GM18507 (cell line): ENCODE measurements around the gene CHI3L1.

Source experiments
- DNase-seq: peaks from one replicate; pipeline ENCODE4 v3.0.0; 2011; ENCODE audit warnings: low read depth; ENCODE audit not compliant: insufficient read length; ENCODE audit errors: extremely low spot score
- FAIRE-seq: peaks from 2 replicates; lab custom pipeline; 2011; peaks lifted over from hg19 to GRCh38; lab: Jason Lieb, UNC

CHI3L1 gene

DNA sequence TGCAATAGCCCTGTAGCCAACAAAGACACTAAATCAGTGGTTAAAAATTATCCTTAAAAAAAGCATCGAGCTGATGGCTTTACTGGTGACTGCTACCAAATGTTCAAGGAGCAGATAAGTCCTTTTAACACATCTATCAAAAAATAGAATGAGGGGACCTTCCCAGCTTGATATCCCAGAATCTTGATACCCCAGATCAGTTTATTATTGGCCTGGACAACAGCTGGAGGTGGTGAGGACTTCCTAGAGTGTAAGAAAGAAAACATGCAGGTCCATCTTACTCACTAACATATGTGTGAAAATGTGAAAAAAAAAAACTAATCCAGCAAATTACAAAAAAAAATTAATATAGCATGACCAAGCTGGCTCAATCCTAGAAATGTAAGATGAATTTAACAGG lies 21.7 kb upstream of the CHI3L1 start:
- DNase-seq (no peak), FAIRE-seq (no peak)

DNA sequence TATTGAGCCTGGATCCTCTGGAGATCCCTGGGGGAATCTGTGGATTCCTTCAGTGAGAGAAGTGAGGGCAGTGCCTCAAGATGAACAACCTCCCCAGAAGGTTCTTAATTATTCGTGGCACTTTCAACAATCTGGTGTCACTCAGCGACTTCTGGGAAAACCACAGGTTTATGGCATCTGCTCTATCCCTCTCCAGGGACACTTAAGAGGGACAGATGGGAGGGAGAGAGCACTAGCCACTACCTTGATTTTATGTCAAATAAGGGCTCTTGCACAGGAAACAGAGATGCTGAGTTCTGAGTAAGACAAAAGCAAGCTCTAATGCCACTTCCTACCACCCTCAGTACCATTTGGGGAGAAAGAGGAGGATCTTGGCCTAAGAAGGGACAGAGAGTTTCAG lies 21.2 kb upstream of the CHI3L1 start:
- FAIRE-seq (no peak), DNase-seq (no peak)

DNA sequence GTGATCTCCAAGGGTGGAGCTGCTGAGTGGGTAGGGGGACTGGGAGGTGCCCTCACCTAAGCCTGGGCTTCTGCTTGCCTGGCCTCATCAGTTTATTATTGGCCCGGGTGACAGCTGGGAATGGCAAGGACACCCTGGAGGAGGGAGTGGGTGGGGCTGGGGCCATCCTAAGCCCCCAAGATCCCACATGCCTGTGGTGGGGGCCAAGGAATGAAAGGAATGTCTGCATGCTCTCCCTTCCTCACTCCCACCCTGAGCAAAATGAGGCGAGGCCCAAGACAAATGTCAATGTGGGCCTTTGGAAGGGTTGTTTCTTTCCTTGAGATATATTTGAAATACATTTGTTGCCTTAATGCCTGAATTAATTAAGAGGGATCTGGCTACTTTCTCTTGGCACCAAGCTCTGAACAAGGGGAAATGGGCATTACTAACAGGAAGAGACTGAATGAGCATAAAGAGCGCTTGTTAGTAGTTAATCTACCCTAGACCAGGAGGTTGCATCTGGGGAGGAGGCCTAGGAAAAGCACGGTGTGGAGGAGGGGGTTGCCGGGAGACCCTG lies 19.7 kb upstream of the CHI3L1 start:
- no peak for DNase-seq
- FAIRE-seq: no peak

DNA sequence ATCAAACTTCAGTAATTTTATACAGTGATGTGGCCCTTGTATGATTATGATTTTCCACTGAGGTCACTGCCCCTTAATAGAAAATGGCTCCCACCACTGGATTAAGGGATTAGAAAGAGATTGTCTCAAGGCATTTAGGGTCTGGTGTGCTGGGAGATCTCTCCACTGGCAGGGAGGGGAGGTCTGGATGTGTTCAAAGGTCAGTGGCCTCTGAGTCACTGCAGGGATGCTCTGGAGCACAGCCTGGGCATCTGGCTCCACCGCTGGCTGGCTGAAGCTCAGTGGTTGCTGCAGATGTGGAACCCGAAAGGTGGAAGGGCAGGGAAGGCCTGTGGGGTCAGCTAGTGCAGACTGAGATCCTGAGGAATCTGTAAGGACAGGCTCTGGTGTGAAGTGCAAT lies 18.3 kb upstream of the CHI3L1 start:
- DNase-seq (no peak), FAIRE-seq (no peak)

DNA sequence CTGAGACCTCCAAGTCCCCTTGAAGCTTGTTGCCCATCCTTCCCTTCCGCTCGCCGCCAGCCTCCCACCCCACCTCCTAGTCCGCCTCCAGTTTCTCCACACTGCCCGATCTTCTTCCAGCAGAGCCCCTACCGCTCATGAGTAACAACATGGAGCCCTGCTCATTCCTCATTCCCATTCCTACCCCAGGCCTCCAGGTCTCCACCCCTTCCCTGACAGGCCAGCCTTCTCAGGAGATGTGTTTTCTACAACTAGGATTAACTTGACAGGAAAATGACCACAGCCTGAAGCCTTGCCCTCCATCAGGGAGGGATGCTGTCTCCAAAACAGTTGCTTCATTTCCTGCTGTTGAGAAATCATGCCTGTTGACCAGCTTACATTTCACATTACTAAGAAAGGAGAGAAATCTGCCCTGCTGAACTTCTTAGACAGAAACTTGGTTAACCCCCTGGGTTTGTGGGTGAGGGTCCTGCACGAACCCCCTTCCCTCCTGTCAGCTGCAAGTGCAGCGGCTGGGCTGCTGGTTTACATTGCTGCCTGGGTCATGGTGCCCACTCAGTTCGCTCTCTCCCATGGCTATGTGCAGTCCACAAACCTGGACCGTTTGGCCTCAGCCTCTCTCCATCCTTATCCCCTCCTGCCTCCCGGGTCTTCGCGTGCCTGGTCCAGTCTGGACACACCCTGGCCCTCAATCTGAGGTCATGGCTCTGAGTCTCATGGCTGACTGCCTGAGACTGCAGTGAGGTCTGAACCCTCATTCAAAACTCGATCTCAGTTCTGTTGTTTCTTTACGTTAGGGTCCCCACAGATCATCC lies 16.1 kb upstream of the CHI3L1 start:
- no peak for FAIRE-seq

DNA sequence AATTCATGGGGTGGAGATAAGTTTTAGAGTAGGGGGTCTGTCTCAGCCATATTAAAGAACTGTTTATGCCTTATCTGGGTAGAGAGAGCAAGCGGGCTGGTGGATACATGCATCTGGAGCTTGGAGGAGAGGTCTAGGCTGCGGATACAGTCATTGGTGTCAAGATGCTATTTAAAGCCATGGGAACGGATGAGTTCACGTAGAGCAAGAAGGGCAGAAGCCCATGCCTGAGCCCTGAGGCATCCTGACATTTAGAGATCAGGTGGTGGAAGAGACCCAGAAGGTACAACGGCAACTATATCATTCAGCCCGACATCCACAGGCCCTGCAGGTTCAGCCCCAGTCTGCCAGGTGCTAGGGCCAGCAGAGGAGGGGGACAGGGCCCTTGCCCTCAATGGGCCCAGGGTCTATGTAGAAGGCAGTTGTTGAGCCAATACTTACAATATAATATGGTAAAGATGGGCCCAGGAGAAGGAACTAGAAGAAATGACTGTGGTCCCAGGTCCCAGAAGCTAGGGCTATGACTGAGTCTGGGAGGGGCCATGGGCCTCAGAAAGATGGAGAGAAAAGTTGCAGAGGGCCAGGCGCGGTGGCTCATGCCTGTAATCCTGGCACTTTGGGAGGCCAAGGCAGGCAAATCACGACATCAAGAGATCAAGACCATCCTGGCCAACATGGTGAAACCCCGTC lies 15.2 kb upstream of the CHI3L1 start:
- FAIRE-seq: no peak
- DNase-seq: no peak

More for the DNA sequence above, 16.1 kb upstream of the CHI3L1 start:
- DNase-seq: no peak

DNA sequence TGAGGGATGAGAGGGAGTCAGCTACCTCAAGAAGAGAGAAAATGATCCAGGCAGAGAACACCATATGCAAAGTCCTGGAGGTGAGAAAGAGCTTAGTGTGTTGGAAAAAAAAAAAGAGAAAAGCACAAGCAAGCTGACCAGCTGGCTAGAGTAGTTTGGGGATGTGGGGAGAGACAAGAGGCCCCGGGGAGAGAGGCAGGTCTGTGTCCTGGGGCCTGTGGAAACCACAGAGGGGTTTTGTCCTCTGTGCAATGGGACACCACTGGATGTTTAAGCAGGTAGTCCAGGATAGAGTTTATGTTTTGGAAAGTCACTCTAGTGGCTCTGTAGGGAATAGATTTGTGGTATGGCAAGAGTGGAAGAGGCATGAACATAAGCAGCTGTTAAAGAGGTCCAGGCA lies 14.4 kb upstream of the CHI3L1 start:
- DNase-seq: no peak
- FAIRE-seq: no peak

DNA sequence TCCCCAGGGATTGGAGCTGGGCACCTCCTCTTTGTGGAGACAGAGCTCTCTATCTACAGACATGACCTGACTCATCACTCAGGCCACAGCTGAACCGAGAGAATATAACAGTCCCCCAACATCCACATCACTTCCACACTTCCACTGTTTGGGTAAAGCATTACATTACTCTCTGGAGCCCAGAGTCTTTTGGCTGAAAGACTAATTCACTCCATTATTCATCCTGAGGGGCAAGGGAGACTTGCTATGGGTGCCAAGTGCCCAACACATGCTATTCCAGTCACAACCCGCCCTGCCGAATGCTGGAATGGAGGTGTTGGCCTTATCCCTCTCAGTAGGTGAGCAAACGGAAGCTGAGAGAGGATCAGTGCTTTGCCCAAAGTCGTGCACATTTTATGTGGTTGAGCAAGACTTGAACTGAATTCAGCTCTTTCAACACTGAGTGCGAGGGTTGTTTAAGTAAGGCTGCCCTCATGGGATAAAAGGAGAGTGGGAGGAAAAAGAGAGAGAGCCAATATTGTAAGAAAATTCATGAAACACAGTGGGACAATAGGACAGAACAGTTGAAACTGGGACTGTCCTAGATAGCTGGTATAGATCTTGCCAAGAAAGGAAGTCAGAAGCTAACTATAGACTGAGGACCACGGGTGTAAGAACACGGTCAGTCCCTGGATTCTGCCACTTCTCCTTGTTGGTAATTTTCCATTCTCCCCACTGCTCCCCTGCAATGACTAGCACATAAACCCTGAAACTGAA lies 13.5 kb upstream of the CHI3L1 start:
- DNase-seq (no peak), FAIRE-seq (no peak)

DNA sequence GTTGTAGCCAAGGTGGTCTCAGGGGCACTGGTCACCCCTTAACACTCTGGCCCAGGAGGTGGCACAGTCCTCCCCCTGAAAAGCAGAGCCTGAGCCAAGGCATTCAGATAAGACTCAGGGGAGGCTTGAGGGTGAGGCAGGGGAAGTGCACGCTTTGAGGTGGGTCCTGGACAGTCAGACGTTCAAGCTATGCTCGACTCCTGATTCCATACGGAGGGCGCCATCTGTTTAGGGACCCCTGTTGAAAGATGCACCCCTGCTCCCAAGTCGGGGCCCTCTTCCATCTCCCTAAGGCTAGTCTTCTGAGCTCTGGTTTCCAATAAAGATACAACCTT lies 12.9 kb upstream of the CHI3L1 start:
- FAIRE-seq (no peak), DNase-seq (no peak)

DNA sequence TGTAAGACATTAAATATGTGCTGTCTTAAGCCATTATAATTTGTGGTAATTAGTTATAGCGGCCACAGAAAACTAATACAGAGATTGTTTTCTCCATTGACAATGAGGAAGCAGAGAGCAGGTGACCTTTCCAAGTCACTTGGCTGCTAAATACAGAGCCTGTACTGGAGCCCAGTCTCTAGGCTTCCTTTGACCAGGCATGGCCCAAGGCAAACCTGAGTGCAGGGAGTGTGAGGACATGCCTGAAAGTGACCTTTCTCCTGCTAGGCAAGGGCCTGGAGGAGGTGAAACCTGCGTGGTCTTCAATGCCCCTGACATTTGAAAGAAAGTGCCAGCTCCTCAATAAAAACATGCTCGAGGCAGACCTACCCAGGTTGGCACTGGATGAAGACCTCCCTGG lies 12.5 kb upstream of the CHI3L1 start:
- no peak for FAIRE-seq
- DNase-seq: no peak

DNA sequence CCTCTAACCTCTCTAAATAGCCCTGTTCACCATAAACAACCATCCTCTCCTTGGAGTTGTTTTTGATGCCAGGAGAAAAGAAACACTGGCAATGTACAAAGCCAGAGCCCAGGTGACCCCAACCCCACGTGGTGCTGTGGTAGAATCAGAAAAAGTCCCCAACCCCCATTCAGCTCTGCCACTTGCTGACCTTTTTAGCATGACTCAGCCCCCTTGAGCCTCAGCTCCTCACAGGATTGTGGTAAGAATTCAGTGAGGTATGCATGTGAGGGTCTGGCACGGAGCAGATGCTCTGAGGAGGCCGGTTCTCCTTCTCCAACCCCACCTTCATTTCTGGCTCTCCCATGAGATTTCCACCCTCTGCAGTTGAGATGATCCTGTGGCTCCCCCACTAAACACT lies 11.1 kb upstream of the CHI3L1 start:
- FAIRE-seq (no peak), DNase-seq (no peak)

DNA sequence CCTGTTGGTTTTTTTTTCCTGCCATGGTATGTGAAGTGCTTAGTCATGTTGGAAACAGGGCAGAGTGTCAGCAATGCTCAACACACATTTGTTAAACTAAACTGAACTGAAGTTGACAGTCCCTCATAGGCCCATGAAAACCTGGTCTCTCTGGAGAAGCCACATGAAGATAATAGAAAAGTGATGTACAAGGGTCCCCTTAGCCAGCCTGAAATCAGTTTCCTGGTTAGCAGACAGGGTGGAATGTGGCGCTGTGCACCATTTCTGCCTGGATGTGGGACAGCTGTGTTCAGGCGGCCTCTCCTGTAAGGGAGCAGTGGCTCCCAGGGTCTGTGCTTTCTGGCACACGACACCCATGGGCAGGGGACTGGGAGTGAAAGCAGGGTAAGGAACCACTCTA lies 9.9 kb upstream of the CHI3L1 start:
- no peak for DNase-seq
- no peak for FAIRE-seq

DNA sequence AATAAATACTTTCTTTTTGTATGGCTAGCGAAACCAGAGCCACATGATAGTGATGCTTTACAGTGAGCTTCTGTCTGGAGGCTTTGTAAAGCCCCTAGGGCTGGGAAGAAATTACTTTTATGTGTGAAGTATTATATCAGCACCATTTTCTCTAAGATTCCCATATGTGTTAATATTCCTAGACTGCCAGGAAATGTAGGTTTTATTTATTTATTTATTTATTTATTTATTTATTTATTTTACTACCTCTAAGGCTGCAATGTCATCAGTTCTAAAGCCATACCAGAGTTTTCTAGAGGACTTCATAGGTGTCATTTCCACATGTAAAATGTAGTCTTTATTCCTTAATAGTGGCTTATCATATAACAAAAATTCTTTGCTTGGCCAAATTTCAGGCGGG lies 4.4 kb upstream of the CHI3L1 start:
- no peak for DNase-seq
- no peak for FAIRE-seq

DNA sequence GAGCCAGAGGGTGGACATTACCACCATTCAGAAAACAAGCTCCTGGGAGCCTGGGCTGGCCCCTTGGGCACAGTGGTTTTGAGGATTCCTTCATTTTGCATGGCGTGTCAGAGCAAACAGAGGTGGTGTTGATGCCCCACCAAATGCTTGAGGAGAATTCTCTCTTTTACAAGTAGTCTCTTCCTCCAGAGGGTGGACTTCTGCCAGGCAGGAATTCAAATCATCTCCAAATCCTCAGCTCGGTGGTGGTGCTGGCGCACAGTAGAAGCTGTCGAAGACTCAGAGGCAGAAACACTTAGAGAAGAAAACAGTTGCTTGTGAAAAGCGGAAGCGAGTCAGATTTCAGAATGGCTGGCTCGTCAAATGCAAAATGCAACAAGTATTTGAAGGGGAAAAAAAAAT lies 3.4 kb upstream of the CHI3L1 start:
- no peak for DNase-seq
- no peak for FAIRE-seq

DNA sequence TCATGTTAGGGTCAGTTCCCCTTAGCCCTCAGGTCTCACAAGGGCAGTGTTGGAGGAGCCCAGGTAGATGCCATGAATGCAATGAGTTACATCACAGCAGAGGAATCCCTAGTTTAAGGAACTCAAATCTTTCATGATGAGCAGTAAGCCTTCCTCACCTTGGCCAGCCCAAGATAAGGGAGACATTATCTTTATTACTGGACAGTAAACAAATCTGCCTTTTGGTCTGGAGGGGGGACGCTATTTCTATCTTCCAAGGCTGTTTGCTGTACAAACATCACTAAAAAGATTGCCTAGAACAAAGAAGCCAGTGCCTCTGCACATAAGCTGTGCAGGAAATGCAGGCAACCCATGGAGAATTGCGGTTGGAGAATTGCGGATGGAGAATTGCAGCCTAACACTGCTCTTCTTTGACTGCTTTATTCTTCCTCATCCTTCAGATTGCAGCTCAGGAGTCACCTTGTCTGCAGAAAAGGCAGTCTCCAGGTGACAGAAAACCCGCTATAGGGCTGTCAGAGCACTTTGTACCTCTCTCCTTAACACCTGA lies 2.3 kb upstream of the CHI3L1 start:
- DNase-seq (no peak), FAIRE-seq (no peak)

DNA sequence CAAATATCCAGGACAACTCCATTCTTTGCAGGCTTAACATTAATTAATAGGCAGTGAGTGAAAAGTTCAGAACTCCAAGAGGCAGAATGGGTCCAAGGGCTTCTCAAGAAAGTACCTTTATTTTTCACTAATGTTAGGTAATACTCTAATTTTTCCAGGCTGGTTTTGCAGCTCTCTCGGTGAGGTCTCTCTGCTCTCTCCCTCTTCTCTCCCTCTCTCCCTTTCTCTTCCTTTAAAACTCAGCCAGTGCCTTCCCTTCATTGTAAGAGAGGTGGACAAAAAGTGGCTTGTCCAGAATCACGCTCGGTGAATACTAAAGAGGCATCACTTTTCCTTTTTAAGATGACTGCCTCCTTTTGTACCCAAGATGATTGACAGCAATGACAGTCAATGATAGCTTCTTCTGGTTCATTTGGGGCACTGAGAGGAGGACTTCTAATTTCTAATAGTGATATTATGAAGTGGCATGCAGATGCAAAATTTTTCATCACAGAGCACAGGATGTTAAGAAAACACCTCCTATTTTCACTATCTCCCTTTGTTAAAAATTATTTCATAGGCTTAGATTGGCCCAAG lies 1.3 kb upstream of the CHI3L1 start:
- no peak for FAIRE-seq
- DNase-seq: no peak

DNA sequence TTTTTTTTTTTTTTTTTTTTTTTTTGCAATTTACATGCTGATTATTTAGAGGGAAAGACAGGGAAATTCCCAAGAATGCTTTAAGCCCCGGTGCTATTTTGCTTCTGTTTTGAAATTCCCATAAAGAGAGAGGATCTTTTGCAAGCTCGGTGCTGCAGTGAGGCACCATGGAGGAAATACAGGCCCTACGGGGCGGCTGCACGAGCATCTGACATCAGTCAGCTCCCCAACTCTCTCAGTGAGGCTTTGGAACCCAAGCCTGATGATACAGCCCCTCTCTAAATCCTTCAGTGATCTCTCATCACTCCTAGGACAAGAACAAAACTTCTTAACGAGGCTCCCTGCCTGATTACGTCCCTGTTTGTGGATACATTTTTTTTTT lies 791 bp upstream of the CHI3L1 start:
- DNase-seq: no peak
- no peak for FAIRE-seq

DNA sequence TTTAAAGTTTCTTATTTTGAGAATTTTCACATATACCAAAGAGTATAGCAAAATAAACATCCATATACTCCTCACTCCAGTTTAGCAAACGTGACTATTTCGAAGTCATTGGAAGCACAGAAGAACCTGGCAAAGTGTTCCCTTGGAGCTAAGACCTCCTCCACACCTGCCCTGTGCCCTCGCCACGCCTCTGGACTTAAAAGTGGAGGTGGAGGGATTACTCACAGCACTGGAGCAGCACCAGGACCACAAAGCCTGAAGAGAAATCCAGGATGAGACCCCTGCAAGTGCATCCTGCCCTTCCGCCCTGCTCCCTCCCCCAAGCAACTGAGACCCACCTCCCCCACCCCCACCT lies 436 bp downstream of the CHI3L1 start:
- no peak for FAIRE-seq
- DNase-seq: no peak

DNA sequence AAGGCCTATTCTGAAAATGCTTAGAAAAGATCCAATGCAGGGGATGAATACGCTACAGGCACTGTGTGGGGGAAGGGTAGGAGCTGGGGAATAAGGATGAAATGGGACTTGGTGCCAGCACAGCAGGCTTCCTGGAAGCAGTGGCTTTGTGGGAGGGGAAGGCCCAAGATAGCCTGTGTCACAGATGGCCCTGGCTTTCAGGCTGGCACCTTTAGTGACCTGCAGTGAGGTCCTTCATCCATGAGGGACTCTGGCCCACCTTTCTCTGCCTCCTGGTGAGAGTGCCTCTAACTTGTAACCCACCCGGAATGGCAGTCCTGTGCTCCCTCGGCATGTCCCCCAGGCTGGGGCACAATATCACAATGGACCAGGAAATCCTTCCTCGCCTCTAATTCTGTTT lies 919 bp downstream of the CHI3L1 start:
- DNase-seq (no peak), FAIRE-seq (no peak)

DNA sequence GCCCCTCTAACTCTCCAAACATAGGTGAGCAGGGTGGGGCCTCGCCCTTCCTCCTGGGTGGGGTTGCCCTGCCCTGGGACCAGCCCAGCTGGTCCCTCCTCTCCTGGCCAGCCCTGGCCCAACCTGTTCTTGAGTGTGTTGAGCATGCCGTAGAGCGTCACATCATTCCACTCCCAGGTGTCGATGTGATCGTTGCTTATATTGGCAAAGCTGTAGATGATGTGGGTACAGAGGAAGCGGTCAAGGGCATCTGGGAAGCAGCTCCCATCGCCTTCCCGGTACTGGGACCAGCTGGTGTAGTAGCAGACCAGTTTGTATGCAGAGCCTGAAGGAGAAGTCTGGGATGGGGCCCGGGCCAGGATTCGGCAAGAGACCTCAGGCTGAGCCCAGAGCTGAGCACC lies 1.4 kb downstream of the CHI3L1 start:
- FAIRE-seq (no peak), DNase-seq (no peak)
